ENCODE results near the gene TBC1D21. TPM values are rescaled to one million over a fixed set of nuclear protein-coding genes. Genes with fewer than 3 reads are reported as not detected.
A peak's percentile ranks its signal among the peaks of the same experiment; 100 is the strongest.

Gene TBC1D21
- total RNA-seq, 6 experiments from 2014 or later = not detected

DNA sequence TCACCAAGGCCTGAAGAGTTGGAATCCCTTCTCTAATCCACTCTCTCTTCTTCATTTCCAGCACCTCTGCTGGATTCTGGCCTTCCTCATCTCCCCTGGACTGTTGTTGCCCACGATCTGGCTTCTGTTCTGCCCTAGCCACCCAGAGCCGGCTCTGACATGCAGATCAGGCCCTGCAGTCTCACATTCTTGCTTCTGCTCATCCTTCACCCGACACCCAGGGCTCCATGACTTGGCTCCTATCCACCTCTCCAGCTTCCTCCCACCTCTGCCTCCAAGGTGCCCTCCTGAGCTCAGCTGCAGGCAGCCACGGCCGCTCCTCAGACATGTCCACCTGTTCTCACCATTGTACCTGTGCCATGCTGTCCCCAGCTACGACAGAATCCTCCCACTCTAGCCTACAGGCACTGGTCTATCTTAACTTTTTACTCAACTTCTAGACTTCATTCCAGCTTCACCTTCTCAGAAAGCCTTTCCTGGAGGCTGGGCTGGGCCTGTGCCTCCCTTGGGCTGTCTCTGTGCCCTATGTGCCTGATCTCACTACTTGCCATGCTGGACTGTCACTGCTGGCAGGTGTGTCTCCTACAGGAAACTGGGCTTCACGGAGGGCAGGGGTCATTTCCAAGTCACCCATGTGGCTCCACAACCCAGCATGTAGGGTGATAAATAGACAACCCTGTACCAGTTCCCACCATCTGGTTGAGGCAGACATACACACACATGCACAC lies 16.0 kb upstream of the TBC1D21 start:
- Histone ChIP-seq H3K27ac (no peak overlapping the region), H3K36me3 (no peaks in the 10 kb centered on the region), H3K4me1 (no peaks in the 10 kb centered on the region), H3K9me3 (no peaks in the 10 kb centered on the region), H3K4me3 (no peak overlapping the region), H3K27me3 (peaks cover 0 to 7% of the 10 kb centered on the region in 2 donors)
- TF ChIP-seq, protein P1, sequence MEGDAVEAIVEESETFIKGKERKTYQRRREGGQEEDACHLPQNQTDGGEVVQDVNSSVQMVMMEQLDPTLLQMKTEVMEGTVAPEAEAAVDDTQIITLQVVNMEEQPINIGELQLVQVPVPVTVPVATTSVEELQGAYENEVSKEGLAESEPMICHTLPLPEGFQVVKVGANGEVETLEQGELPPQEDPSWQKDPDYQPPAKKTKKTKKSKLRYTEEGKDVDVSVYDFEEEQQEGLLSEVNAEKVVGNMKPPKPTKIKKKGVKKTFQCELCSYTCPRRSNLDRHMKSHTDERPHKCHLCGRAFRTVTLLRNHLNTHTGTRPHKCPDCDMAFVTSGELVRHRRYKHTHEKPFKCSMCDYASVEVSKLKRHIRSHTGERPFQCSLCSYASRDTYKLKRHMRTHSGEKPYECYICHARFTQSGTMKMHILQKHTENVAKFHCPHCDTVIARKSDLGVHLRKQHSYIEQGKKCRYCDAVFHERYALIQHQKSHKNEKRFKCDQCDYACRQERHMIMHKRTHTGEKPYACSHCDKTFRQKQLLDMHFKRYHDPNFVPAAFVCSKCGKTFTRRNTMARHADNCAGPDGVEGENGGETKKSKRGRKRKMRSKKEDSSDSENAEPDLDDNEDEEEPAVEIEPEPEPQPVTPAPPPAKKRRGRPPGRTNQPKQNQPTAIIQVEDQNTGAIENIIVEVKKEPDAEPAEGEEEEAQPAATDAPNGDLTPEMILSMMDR (IDR thresholded peaks at IDR 0.05) = no peak
- TF ChIP-seq POLR2A (IDR thresholded peaks at IDR 0.05) = no peak
- intact Hi-C loops (cut with DNase I) = no loop called here
- WGBS (ENCODE audit: insufficient coverage, low coverage, low lambda C conversion rate, missing lambda C conversion rate) = 52% methylated on average over 6 of the region's 7 CpGs
- DNase-seq (peak in 1 of 3 donors; percentile 31), ATAC-seq (no peak)

DNA sequence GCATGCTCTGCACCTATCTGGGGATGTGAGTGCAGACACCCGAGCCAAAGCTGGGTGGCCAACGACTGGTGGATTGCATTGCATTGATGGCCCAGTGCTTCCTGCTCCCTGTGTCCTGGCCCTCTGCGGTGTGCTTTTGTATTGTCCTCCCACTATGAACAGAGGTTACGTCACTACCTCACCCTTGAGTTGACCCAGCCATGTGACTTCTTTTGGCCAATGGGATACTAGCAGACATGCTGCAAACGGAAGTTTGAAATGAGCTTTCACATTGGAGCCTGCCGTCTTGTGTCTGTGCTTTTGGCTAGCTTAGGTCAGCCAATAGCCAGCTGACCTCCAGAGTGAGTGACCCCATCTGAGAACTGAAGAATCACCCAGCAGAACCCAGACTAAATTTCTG lies 15.3 kb upstream of the TBC1D21 start:
- Histone ChIP-seq H3K9me3 (no peaks in the 10 kb centered on the region), H3K4me3 (no peak overlapping the region), H3K27ac (no peak overlapping the region), H3K36me3 (no peaks in the 10 kb centered on the region), H3K4me1 (no peaks in the 10 kb centered on the region), H3K27me3 (peaks cover 0 to 7% of the 10 kb centered on the region in 2 donors)
- TF ChIP-seq POLR2A (IDR thresholded peaks at IDR 0.05) = no peak
- TF ChIP-seq, protein P1 (IDR thresholded peaks at IDR 0.05) = no peak
- WGBS (ENCODE audit: insufficient coverage, low coverage, low lambda C conversion rate, missing lambda C conversion rate) = 83% methylated on average over 2 of the region's 6 CpGs
- ATAC-seq (no peak), DNase-seq (peak in 1 of 3 donors; percentile 12)
- intact Hi-C loops (cut with DNase I) = no loop called here

DNA sequence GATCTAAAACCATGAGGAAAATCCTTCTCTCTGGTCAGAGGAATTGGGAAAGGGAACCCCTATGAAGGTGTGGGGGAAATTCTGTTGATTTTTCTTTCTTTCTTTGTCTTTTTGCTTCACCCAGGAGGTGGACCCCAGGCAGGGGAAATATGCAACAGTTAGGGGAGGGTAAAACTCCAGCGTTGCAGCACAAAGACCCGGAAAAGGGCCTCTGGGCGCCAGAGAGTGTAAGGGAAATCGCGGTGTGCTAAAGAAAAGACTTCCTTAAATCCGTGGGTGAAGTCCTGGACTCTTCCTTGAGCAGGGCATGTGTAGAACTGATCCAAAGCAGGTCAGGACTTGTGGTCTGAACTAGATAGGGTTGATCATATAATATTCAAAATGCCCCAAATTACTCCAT lies 11.1 kb upstream of the TBC1D21 start:
- Histone ChIP-seq H3K36me3 (no peaks in the 10 kb centered on the region), H3K27ac (no peak overlapping the region), H3K27me3 (peaks cover 0 to 7% of the 10 kb centered on the region in 2 donors), H3K4me3 (no peak overlapping the region), H3K4me1 (no peaks in the 10 kb centered on the region), H3K9me3 (no peaks in the 10 kb centered on the region)
- WGBS (ENCODE audit: insufficient coverage, low coverage, low lambda C conversion rate, missing lambda C conversion rate) = 21% methylated on average over 6 of the region's 6 CpGs
- no peak for TF ChIP-seq POLR2A (IDR thresholded peaks at IDR 0.05)
- TF ChIP-seq, protein P1 (IDR thresholded peaks at IDR 0.05) = no peak
- DNase-seq = peak in 1 of 3 donors; percentile 7
- intact Hi-C loops (cut with DNase I) = no loop called here
- ATAC-seq = no peak

DNA sequence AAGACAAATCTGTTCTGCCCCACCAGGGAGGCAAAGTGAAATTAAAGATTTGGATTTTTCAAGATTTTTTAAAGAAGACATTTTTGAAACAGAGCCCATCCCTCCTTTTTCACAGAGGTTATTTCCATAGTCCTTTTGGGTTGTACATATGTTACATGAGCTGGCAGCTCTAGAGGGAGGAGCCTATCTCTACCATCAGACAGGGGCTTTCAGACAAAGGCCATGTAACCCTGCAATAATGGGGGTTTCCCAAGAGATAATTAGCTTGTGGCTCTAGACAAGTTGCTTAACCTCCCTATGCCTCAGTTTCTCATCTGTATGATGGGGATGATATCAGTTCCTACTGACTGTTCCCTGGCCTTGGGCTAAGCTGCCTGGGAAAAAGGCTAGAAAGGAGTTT lies 8.0 kb upstream of the TBC1D21 start:
- ATAC-seq (no peak), DNase-seq (no peak)
- Histone ChIP-seq H3K27ac (no peak overlapping the region), H3K27me3 (peaks cover 0 to 5% of the 10 kb centered on the region in 2 donors), H3K4me1 (no peaks in the 10 kb centered on the region), H3K9me3 (no peaks in the 10 kb centered on the region), H3K36me3 (no peaks in the 10 kb centered on the region), H3K4me3 (no peak overlapping the region)
- intact Hi-C loops (cut with DNase I) = no loop called here
- no peak for TF ChIP-seq POLR2A (IDR thresholded peaks at IDR 0.05)
- TF ChIP-seq, protein P1 (IDR thresholded peaks at IDR 0.05) = no peak

Data from right lobe of liver (tissue), 6 donors.